GM18861 (cell line): ENCODE data around the gene ALG12.

ENCODE experiments used
- ATAC-seq: cut with Tn5 transposase; IDR thresholded peaks from one replicate; pipeline ENCODE4 v1.9.1; 2021; ENCODE audit not compliant: unreplicated experiment

The ALG12 gene

DNA sequence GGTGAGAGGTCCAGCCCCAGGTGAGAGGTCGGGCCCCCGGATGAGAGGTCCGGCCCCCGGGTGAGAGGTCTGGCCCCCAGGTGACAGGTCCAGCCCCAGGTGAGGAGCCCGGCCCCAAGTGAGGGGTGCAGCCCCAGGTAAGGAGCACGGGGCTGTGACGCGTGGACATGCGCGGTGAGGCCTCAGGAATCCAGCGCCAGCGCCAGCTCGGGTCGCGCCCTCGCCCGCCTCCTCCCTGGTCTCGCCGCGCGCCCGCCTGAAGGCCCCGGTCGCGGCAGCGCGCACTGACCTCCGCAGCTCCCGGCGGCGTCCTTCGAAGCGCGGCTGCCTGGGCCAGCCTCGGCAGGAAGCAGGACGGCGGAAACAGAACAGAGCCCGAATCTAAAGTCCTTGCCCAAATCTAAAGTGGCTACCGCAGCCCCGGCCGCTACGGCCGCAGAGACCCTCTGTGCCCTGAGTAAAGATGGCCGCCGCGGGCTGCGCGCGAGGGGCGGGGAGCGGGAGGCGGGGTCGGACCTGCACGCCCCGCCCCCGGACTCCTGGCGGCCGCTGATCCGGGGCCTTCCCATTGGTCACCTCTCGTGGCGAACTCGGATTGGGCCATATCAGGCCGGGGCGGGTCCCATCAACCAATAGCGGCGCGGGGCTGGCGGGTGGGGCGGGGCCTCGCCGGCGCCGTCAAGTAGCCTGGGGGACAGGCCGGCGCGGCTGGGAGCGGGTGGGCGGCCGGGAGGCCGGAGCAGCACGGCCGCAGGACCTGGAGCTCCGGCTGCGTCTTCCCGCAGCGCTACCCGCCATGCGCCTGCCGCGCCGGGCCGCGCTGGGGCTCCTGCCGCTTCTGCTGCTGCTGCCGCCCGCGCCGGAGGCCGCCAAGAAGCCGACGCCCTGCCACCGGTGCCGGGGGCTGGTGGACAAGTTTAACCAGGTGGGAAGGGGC lies at the start of gene ALG12, which contains the start of gene CRELD2:
ALG12 (minus strand) TSS at position 465 of the 937 bp plus-strand sequence. CDS start 4,673 bp downstream, outside the sequence.
CRELD2 (plus strand) TSS at position 661 of the 937 bp plus-strand sequence; CDS start at position 797, 136 bp downstream.
- peak; percentile 70 for ATAC-seq

- ATAC-seq = no peak
These were observed 49.5 kb upstream of the ALG12 start for GRCh38 chr22:49967706-49968208.

DNA sequence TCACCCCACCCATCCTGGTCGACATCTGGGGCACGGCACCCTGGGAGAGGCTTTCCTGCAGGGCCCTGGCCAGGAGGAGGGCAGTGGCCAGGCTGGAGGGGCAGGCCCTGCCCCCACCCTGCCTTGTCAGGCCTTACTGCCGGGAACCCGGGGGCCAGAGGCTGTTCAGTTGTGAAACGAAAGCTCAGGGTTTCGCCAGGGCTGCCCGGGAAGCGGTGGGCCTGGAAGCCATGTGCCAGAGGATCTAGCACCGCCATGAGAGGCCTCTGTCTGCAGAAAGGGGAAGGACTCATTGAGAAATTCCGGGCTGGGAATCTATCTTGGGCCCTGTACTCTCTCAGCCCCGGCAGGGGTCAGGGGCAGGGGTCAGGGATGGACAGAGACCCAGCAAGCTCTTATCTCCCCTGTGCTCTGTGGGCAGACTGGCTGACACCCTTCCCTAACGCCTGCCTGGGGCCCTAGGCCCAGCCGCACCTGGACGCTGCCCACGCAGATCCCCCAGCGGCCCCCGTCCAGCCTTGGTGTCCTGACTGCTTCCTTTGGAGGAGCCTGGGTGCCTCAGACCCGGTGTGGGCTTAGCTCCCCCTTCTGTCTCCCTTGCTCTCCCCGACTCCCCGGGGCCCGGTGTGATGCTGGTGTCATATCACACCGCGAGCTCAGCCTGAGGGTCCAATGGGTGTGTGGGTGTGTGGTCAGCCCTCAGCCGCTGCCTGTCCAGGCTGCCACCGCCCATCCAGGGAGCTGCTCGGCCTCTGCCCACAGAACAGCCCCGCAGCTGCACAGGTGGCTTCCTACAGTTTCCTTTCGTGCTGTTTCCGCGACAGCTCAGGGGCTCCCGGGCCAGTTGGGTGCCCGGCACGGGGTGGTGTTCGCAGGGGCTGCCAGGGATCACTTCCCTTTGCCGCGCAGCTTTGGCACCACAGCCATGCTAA lies 48.8 kb upstream of the ALG12 start:
- ATAC-seq = no peak

DNA sequence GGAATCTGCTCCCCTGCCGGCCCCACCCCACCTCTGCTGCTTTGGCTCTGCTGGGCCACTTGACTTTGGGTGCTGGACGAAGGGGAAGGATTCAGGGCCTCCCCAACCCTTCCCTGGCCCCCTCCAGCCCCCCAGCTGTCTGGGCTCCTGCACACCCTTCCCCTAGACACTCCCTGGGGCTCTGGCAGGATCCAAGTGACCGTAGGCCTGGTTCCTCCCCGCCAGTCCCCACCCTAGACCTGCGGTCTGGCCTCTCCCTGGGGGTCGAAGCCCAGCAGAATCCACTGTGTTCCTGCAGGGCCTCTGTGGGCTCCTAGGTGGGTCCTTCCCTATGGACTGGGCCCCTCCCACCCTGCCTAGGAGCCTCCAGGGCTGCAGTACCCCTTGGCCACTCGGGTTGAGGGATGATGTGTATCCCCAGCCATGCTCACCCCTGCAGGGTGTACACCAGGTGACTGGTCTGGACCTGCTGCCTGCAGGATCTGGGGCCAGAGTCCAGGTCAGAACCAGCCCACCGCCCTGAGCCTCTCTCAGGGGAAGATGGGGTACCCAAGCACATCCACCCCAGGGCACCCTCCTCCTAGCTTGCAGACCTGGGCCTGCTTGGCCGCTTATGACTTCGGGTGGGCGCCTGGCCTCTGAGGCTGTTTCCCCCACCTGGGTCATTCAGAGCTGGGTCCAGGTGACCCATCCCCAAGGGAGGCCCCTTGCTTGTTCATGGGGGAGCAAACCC lies 48.0 kb upstream of the ALG12 start:
- no peak for ATAC-seq

DNA sequence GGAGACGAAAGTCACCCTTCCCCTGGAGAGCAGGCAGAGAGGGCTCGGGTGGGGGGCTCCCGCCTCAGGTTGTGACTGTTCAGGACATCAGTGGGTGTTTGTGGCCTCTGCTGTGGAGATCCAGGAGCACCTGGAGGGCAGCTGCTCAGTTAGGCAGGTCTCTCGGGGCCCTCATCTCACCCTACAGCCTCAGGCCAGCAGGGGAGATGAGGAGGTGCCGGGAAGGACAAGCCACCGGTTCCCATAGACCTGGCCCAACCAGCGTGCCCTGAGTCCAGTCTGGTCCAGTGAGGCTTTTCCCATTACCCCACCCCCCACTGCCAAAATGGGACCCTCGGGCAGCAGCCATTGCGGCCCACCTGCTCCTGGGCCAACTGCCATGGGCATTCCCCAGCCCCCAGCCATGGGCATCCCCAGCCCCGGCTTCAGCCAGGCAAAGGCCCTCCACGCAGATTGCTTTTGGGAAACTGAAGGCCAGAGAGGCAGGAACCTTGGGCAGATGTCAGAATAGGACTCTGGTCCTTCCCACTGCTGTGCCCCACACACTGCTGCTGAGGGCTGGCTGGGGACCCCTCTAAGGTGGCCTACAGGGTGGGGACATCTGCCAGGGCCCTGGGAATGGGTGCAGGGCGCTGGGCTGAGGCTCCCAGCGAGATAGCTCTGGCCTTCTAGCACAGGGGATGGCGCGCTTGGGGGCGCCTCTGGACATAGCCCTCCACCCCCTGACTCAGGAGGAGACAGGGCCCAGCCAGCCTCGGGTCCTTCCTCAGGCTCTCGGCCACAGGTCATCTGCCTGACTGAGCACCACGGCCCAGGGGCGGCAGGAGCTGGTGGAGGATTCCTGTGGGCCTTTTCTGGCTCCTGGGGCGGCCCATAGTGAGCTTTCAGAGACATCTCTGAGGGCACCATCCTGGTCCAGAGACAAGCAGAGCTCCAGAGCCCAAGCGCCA lies 47.1 kb upstream of the ALG12 start:
- ATAC-seq = no peak

GRCh38 chr22:49964136-49965090 lies 46.2 kb upstream of the ALG12 start:
- ATAC-seq = no peak

GRCh38 chr22:49963647-49964026 lies 45.4 kb upstream of the ALG12 start:
- no peak for ATAC-seq

GRCh38 chr22:49962751-49963646 lies 44.8 kb upstream of the ALG12 start:
- no peak for ATAC-seq

- ATAC-seq = no peak
These were observed 43.9 kb upstream of the ALG12 start for GRCh38 chr22:49962012-49962750.

GRCh38 chr22:49961601-49962011 lies 43.4 kb upstream of the ALG12 start:
- ATAC-seq = no peak

GRCh38 chr22:49961005-49961600 lies 42.9 kb upstream of the ALG12 start:
- ATAC-seq = no peak

DNA sequence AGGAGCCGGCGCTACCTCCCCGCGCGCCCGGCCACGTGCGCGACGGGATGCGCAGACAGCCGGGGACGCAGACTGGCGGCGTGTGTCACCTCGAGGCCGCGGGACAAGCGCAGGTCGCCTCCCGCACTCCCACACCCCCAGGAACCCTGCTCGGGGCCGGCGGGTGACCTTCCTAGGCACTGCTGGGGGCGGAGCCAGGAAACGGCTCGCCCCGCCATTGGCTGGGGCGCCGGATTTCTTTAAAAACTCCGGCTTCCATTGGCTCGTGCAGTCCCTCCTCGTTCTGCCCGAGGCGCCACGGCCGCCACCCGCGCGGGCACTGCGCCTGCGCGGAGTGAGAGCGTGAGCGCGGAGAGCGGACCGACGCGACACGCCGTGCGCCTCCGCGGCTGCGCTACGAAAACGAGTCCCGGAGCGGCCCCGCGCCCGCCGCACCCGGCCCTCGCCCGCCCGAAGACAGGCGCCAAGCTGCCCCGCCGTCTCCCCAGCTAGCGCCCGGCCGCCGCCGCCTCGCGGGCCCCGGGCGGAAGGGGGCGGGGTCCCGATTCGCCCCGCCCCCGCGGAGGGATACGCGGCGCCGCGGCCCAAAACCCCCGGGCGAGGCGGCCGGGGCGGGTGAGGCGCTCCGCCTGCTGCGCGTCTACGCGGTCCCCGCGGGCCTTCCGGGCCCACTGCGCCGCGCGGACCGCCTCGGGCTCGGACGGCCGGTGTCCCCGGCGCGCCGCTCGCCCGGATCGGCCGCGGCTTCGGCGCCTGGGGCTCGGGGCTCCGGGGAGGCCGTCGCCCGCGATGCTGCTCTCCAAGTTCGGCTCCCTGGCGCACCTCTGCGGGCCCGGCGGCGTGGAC lies 42.1 kb upstream of the ALG12 start, which contains the start of gene PIM3:
PIM3 (plus strand) TSS at position 614 of the 846 bp plus-strand sequence; CDS start at position 790, 176 bp downstream.
- peak; percentile 50 for ATAC-seq

- peak; percentile 8 for ATAC-seq
These were observed 41.5 kb upstream of the ALG12 start for GRCh38 chr22:49959782-49960158.

- no peak for ATAC-seq
These were observed 40.9 kb upstream of the ALG12 start for GRCh38 chr22:49958931-49959781.
